Peyer's patch (tissue), 4 donors: ENCODE measurements around the gene CHMP1B.

Source experiments
- POLR2A ChIP-seq, 2 donors: fragments of 450-650 bp; IDR thresholded peaks; one replicate each; pipeline ENCODE4 v1.5.1; 2017; ENCODE audit warnings: antibody characterized with exemption in 2 of 2, mild to moderate bottlenecking in 2 of 2, moderate library complexity in 2 of 2
- TF ChIP-seq, protein P1 (sequence below), 6 experiments: fragments of 450-650 bp in 4 of 6; fragments of 200-600 bp in 2 of 6; sonication (generic) in 1 of 6; IDR thresholded peaks; one replicate each; pipeline ENCODE4 v1.5.1; 2017 to 2019; ENCODE audit warnings: antibody characterized with exemption in 6 of 6, mild to moderate bottlenecking in 3 of 6, moderate library complexity in 1 of 6

DNA sequence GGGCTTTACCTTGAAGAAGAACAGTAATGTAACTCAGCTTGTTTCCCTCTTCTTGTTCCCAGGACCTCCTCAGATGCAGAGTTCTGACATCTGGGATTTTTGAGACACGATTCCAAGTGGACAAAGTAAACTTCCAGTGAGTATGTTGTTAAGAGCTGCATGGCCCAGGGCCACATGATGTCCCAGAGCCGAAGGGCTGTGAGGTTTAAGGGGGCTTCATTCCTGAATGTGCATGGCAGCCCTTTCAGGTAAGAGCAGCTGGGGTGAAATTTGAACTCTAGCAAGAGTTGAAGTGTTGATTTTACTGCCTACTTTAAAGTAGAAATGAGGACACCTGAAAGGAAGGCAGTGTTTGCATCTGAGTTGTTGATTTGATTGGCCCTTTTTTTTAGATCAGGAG lies 13.3 kb downstream of the CHMP1B start:
- TF ChIP-seq, protein P1, sequence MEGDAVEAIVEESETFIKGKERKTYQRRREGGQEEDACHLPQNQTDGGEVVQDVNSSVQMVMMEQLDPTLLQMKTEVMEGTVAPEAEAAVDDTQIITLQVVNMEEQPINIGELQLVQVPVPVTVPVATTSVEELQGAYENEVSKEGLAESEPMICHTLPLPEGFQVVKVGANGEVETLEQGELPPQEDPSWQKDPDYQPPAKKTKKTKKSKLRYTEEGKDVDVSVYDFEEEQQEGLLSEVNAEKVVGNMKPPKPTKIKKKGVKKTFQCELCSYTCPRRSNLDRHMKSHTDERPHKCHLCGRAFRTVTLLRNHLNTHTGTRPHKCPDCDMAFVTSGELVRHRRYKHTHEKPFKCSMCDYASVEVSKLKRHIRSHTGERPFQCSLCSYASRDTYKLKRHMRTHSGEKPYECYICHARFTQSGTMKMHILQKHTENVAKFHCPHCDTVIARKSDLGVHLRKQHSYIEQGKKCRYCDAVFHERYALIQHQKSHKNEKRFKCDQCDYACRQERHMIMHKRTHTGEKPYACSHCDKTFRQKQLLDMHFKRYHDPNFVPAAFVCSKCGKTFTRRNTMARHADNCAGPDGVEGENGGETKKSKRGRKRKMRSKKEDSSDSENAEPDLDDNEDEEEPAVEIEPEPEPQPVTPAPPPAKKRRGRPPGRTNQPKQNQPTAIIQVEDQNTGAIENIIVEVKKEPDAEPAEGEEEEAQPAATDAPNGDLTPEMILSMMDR (IDR thresholded peaks at IDR 0.05), result no peak
- TF ChIP-seq POLR2A (IDR thresholded peaks at IDR 0.05), result no peak
